Measurements from ENCODE around the gene ATG2A.

Gene ATG2A

GRCh38 chr11:64859542-64860414 lies 57.2 kb downstream of the ATG2A start:
- peak; percentile 48; the same call in 1 of the 2 replicates for TF ChIP-seq TAF1 (IDR thresholded peaks at IDR 0.05; ENCODE audit: low read depth, low read length)
- TF ChIP-seq POU2F2 (IDR thresholded peaks at IDR 0.05; ENCODE audit: low read depth, low read length): peak; percentile 86
- no peak for TF ChIP-seq PAX5 (IDR thresholded peaks at IDR 0.05; ENCODE audit: insufficient read depth, low read length, severe bottlenecking)
- peak; percentile 14; the same call in 1 of the 2 replicates for TF ChIP-seq POLR2AphosphoS5 (IDR thresholded peaks at IDR 0.05; ENCODE audit: low read depth, low read length)
- TF ChIP-seq POLR2A (IDR thresholded peaks at IDR 0.05; ENCODE audit: low read depth, low read length): peak; percentile 38; the same call in 1 of the 2 replicates
- TF ChIP-seq SPI1 (IDR thresholded peaks at IDR 0.05; ENCODE audit: low read depth, low read length): peak; percentile 49
- DNase-seq (ENCODE audit: insufficient read length, low spot score) (peak; percentile 89), FAIRE-seq (peak; percentile 95)

DNA sequence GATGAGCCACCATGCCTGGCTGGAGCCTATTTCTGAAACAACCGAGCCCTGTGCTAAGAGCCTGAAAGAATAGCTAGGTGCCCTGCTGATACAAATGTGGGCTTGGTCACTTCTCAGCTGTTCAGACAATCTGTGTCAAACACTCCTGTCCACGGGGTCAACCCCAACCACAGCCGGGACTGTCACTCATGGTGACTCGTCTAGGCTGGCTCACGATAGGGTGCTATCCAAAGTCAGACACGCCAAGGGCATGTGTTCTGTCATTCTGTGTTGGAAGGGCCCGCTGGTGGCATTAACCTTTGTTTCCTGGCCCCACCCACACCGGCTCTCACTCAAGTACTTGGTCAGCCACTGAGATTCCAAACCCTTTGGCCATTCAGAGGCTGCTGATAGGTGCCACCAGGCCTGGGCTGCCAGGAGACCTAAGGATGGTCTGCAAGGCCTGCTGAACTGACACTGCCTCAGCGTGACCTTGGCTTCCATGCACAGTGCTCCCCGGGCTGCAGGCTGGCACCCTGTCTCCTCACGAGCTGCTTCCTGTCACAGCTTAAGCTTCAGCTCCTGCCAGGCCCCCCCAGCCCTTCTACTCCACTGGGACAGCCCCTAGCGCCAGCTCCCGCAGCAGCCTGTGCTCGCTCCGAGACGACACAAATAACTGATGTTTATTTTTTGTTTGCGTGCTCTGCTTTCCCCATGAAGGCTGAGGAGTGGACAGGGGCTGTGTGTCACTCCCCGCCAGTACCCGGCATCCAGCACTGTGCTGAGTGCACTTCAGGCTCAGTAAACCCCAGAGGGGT lies 58.3 kb downstream of the ATG2A start:
- FAIRE-seq (no peak), DNase-seq (ENCODE audit: insufficient read length, low spot score) (no peak)
- TF ChIP-seq POLR2AphosphoS5 (IDR thresholded peaks at IDR 0.05; ENCODE audit: low read depth, low read length): 0 out of 2 replicates have a peak, but pooled peaks have one; percentile 14
- TF ChIP-seq POU2F2 (IDR thresholded peaks at IDR 0.05; ENCODE audit: low read depth, low read length): no peak

DNA sequence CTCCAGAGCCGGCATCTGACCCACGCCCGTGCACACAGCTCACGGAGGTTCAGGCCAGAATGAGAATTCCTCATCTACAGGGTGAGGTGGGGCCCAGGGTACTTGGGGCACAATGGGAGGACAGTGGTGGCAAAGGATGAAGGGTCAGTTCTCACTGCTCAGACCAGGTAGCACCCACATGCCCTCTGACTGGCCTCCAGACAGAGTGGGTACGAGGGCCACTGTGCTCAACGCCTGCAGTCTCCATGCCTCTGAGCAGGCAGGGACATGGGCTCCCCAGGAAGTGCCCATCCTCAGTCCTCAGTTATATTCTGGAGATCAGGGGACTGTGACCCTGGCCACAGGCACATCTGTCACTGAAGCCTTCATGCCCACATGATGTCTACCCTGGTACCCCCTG lies 59.5 kb downstream of the ATG2A start:
- TF ChIP-seq POU2F2 (IDR thresholded peaks at IDR 0.05; ENCODE audit: low read depth, low read length): no peak
- TF ChIP-seq PAX5 (IDR thresholded peaks at IDR 0.05; ENCODE audit: insufficient read depth, low read length, severe bottlenecking): no peak
- no peak for TF ChIP-seq SPI1 (IDR thresholded peaks at IDR 0.05; ENCODE audit: low read depth, low read length)
- no peak for TF ChIP-seq POLR2AphosphoS5 (IDR thresholded peaks at IDR 0.05; ENCODE audit: low read depth, low read length)
- no peak for TF ChIP-seq TAF1 (IDR thresholded peaks at IDR 0.05; ENCODE audit: low read depth, low read length)
- no peak for TF ChIP-seq POLR2A (IDR thresholded peaks at IDR 0.05; ENCODE audit: low read depth, low read length)
- FAIRE-seq (no peak), DNase-seq (ENCODE audit: insufficient read length, low spot score) (no peak)

DNA sequence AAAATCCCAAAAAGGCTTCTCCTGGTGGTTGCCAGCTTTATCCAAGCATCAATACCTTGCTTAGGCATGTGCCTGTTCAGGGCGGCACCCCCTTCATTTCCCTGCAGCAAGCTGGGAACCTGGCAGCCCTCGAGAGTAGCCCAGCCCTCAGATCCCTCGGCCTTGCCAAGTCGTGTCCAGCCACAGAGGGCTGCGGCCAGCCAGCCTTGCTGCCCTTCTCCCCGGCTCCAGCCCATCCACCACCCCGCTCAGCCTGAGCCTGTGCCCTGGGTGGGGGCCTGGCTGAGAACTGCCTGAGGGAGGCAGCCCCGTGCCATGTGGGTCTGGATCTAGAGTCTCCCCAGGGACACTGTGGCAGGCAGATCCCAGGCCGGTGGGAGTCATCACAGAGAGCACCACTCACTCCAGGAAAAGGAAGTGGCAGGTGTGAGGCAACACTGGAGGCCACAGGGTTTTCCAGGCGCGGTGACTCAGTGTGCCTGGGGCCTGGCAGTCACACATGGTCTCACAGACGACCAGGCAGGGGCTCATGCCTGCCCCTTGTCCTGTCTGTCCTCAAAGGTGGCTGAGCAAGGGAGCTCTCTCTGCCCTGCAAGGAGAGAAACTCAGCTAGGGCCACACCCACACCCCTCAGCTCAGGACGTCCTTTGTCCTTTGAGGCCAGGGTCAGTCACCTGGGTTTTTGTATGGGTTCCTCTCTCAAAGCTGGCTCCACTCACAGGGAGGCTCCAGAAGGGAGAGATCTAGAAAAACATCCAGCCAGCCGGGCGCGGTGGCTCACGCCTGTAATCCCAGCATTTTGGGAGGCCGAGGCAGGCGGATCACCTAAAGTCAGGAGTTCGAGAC lies 60.4 kb downstream of the ATG2A start:
- FAIRE-seq (peak; percentile 66), DNase-seq (ENCODE audit: insufficient read length, low spot score) (no peak)
- TF ChIP-seq POLR2AphosphoS5 (IDR thresholded peaks at IDR 0.05; ENCODE audit: low read depth, low read length) (no peak; the same call in none of the 2 replicates), POLR2A (IDR thresholded peaks at IDR 0.05; ENCODE audit: low read depth, low read length) (peak; percentile 21; the same call in 1 of the 2 replicates), TAF1 (IDR thresholded peaks at IDR 0.05; ENCODE audit: low read depth, low read length) (0 out of 2 replicates have a peak, but pooled peaks have one; percentile 39), SPI1 (IDR thresholded peaks at IDR 0.05; ENCODE audit: low read depth, low read length) (peak; percentile 59; the same call in 1 of the 2 replicates), PAX5 (IDR thresholded peaks at IDR 0.05; ENCODE audit: insufficient read depth, low read length, severe bottlenecking) (no peak), POU2F2 (IDR thresholded peaks at IDR 0.05; ENCODE audit: low read depth, low read length) (no peak)

GRCh38 chr11:64855596-64856304 lies 61.3 kb downstream of the ATG2A start:
- DNase-seq (ENCODE audit: insufficient read length, low spot score) (no peak), FAIRE-seq (no peak)
- no peak for TF ChIP-seq SPI1 (IDR thresholded peaks at IDR 0.05; ENCODE audit: low read depth, low read length)
- peak; percentile 67 for TF ChIP-seq POLR2AphosphoS5 (IDR thresholded peaks at IDR 0.05; ENCODE audit: low read depth, low read length)

GRCh38 chr11:64854534-64855502 lies 62.2 kb downstream of the ATG2A start:
- TF ChIP-seq PAX5 (IDR thresholded peaks at IDR 0.05; ENCODE audit: insufficient read depth, low read length, severe bottlenecking) (no peak), POLR2AphosphoS5 (IDR thresholded peaks at IDR 0.05; ENCODE audit: low read depth, low read length) (no peak), SPI1 (IDR thresholded peaks at IDR 0.05; ENCODE audit: low read depth, low read length) (no peak), POLR2A (IDR thresholded peaks at IDR 0.05; ENCODE audit: low read depth, low read length) (peak; percentile 17; the same call in 1 of the 2 replicates), POU2F2 (IDR thresholded peaks at IDR 0.05; ENCODE audit: low read depth, low read length) (no peak), TAF1 (IDR thresholded peaks at IDR 0.05; ENCODE audit: low read depth, low read length) (no peak)
- DNase-seq (ENCODE audit: insufficient read length, low spot score) (no peak), FAIRE-seq (no peak)

DNA sequence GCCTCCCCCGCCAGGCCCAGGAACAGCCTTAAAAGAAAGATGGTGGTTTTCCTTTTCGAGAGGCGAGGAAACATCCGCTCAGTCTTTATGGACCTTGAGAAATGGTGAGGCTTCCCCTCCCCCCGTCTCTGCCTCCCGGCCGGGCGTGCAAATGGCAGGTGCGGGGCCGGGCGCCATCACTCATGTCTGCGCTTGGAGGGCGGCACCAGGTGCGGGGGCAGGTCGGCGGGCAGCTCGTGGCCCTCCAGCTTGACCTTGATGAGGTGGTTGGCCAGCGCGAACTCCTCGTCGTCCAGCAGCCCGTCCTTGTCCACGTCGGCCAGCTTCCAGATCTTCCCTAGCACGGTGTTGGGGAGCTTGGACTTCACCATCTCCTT lies 62.9 kb downstream of the ATG2A start:
- FAIRE-seq (no peak), DNase-seq (ENCODE audit: insufficient read length, low spot score) (no peak)
- TF ChIP-seq TAF1 (IDR thresholded peaks at IDR 0.05; ENCODE audit: low read depth, low read length): no peak
- TF ChIP-seq SPI1 (IDR thresholded peaks at IDR 0.05; ENCODE audit: low read depth, low read length): no peak
- no peak for TF ChIP-seq POLR2A (IDR thresholded peaks at IDR 0.05; ENCODE audit: low read depth, low read length)
- no peak for TF ChIP-seq POU2F2 (IDR thresholded peaks at IDR 0.05; ENCODE audit: low read depth, low read length)
- no peak for TF ChIP-seq PAX5 (IDR thresholded peaks at IDR 0.05; ENCODE audit: insufficient read depth, low read length, severe bottlenecking)
- no peak for TF ChIP-seq POLR2AphosphoS5 (IDR thresholded peaks at IDR 0.05; ENCODE audit: low read depth, low read length)

All from GM12891 (cell line).